Right renal cortex interstitium (tissue), 3 donors: Measurements from ENCODE around the gene SNPH. TPM values are rescaled to one million over a fixed set of nuclear protein-coding genes. Genes with fewer than 3 reads are reported as not detected.
"Not testable (repeated sequence)": the region's sequence is repeated elsewhere in the genome, so short reads cannot be mapped to it uniquely, and the experiment has no call there.

Source experiments
- DNase-seq, 3 donors: peaks; one replicate each; pipeline ENCODE4 v3.0.0-alpha.2; 2013; ENCODE audit warnings: low read depth in 3 of 3, low spot score in 2 of 3
- polyA plus RNA-seq, 3 donors: library from polyadenylated mRNA; unstranded; fragments of 120-200 nt; gene quantifications; one replicate each; pipeline ENCODE4 v1.2.1, GENCODE V29; 2013; ENCODE audit not compliant: insufficient read length in 3 of 3

Gene SNPH
- polyA plus RNA-seq, 3 donors: 1.8 to 3.1 (median 2.2) TPM

DNA sequence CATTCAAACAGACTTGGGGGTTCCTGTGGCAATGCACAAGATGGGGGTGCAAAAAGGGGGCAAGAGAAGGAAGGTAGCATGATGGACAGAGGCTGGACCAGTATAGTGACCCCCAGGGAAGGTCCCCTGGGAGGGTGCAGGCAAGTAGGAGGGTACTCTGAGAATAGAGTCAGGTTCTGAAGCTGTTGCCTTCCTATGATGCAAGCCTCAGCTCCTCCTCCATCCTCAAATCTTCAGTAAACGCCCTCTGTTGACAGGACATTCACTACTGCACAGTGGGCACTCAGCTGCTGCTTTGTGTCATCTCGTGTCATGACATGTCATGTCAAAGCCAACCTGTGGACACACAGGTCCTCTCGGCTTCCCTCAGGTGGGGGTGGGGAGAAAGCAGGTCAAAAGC is 68.7 kb downstream of the SNPH start:
- DNase-seq: no peak

DNA sequence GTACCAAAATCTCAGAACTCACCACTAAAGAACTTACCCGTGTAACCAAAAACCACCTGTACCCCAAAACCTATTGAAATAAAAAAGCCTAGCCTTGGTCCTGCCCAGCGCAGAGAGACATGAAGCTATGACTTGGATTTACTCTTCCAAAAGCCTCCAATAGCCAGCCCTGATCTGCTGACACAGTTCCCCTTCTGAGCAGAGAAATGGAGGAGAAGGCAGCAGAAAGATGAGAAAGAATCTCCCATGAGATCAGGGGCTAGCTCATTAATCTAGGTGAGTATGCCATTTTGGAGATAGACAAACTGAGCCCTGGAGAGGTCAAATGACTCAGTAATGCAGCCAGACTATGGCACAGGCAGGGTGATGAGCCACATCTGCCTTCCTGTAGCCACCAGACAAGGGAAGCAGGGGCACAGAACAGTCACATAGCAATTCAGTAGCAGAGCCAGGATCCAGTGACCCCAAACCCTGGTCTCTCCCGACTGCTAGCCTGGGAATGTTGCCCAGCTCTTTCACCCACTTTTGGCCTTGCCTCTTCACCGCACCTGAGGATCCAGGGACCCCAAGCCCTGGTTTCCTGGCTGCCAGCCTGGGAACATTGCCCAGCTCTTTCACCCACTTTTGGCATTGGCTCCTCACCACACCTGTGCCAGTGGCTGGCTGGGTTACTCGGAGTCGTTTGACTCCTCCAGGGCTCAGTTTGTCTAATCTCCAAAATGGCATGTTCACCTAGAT is 70.0 kb downstream of the SNPH start:
- DNase-seq: no peak

- no peak for DNase-seq
Observed at GRCh38 chr20:1336699-1337367, 70.7 kb downstream of the SNPH start.

DNA sequence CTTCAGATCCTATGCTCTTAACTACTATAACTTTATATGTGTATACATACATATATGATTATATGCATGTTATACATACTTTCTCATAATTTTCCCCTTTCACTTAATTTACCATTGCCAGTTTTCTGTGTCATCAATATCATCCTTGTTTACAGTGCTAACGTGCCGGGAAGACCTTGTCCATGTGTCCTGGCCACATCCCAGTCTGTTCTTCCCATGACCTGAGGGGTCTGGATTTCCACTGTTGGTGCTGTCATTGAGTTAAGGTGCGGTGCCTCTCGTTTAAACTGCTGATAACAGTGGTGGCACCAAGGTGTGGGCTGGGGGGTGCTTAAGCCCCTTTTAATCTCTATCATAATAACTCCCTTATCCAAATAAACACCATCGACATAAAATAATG is 71.3 kb downstream of the SNPH start:
- DNase-seq: no peak

GRCh38 chr20:1338096-1338495 is 72.0 kb downstream of the SNPH start:
- DNase-seq: no peak

GRCh38 chr20:1338801-1339200 is 72.7 kb downstream of the SNPH start:
- no peak for DNase-seq

GRCh38 chr20:1341561-1342265 is 75.6 kb downstream of the SNPH start:
- DNase-seq: no peak

GRCh38 chr20:1343446-1344124 is 77.5 kb downstream of the SNPH start:
- not testable (repeated sequence) for DNase-seq

DNA sequence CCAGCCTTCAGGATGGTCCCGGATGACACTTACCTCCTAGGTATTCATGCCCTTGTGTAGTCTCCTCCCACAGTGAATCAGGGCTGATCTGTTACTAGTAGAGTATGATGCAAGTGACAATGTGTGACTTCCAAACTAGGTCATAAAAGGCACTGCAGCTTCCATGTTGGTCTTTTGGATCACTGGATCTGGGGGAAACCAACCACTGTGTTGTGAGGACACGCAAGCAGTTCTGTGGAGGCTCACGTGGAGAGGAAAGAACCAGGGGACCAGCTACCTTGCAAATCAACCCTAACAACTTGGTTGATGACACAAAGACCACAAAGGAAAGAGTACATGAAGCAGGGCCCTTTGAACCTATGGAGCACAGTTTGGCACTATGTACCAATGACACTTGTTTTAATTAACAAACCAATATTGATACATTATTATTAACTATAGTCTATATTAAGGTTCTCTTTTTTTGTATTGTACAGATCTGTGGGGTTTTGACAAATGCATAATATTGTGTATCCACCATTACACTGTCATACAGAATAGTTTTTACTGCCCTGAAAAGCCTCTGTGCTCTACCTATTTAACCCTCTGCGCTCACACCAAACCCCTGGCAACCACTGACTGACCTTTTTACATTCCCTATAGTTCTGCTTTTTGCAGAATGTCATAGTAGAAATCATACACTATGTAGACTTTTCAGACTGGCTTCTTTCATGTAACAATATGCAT is 79.1 kb downstream of the SNPH start:
- DNase-seq: no peak

DNA sequence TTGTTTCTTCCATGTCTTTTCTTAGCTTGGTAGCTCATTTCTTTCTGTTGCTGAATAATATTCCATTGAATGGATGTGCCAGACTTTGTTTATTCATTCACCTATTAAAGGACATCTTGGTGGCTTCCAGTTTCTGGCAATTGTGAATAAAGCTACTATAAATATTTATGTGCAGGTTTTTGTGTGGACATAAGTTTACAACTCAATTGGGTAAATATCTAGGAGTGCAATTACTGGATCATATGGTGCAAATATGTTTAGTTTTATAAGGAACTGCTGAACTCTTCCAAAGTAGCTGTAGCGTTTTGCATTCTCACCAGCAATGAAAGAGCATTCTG is 79.6 kb downstream of the SNPH start:
- DNase-seq: no peak

DNA sequence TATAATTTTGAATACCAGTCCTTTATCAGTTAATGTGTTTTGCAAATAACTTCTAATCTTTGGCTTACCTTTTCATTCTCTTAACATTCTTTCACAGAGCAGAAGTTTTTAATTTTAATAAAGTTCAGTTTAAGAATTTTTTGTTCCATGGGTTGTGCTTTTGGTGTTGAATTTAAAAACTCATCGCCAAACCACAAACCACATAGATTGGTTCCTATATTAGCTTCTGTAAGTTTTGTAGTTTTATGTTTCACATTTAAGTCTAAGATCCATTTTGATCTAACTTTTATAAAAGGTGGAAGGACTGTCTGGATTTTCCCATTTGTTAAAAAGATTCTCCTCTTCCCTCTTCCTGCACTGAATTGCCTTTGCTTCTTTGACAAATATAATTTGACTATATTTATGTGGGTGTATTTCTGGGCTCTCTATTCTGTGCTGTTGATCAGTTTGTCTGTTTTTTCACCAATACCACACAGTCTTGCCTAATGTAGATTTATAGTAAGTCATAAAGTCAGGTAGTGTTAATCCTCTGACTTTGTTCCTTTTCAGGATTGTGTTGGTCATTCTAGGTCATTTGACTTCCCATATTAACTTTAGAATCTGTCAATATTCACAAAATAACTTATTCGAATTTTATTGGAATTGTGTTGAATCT is 80.3 kb downstream of the SNPH start:
- DNase-seq: no peak

DNA sequence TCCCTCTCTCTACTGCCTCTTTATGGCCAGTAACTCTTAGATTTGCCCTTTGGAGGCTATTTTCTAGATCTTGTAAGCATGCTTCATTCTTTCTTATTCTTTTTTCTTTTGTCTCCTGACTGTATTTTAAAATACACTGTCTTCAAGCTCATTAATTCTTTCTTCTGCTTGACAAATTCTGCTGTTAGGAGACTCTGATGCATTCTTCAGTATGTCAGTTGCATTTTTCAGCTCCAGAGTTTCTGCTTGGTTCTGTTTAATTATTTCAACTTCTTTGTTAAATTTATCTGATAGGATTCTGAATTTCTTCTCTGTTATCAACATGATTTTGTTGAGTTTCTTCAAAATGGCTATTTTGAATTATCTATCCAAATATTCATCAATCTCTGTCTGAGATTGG is 87.9 kb downstream of the SNPH start:
- DNase-seq: no peak

DNA sequence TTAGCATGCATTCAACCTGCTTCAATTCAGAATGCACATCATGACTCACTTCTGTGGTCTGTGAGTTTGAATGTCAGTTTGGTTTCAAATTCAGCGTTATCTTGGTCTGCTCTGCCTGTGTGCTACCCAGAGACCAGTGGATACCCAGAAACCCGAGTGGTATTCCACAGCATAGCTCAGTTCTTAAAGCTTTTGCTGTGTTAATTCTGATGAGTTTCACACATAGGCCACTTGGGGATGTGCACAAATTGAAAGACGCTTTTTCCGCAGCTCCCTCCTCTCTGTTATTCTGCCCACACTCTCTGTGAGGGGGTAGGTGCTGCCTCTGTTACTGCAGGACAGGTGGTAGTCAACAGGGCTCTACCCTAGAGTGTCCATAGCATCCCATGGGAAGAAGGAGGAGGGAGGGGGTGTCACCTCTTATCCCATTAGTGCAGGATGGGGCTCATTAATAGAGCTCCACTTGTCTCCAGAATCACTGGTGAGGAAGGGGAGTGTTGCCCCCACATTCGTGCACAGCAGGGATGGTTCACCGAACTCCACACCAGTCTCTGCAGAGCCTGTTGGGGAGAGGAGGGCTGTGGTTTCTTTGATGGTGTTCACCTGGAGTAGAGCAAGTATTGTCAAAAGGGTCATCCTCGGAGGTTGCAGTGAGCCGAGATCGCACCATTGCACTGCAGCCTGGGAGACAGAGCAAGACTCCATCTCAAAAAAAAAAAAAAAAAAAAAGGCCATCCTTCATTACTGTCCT is 92.0 kb downstream of the SNPH start:
- no peak for DNase-seq

Other genes with a start within 250 kb of the SNPH start
- 100 to 1,000 TPM; 117 to 136 (median 119) TPM for gene PSMF1, start 147.7 kb upstream of the SNPH start, polyA plus RNA-seq
- gene TMEM74B, start 81.3 kb upstream of the SNPH start, polyA plus RNA-seq: 1 to 10 TPM; 2.0 to 2.6 (median 2.1) TPM
- gene C20orf202, start 62.8 kb upstream of the SNPH start, polyA plus RNA-seq: under 1 TPM; 0.37 to 0.58 (median 0.49) TPM
- not detected for gene RAD21L1, start 40.2 kb upstream of the SNPH start, polyA plus RNA-seq
- gene SDCBP2, start 62.8 kb downstream of the SNPH start, polyA plus RNA-seq: 1 to 10 TPM; 2.2 to 2.4 (median 2.2) TPM
- gene FKBP1A, start 126.8 kb downstream of the SNPH start, polyA plus RNA-seq: 100 to 1,000 TPM; 388 to 407 (median 406) TPM
- 100 to 1,000 TPM in 2 of 3 donors, 10 to 100 TPM in 1; 97.5 to 107 (median 100) TPM for gene NSFL1C, start 200.6 kb downstream of the SNPH start, polyA plus RNA-seq
- under 1 TPM; 0.31 to 0.49 (median 0.32) TPM for gene SIRPB2, start 225.1 kb downstream of the SNPH start, polyA plus RNA-seq